Dendritic cell treated with granulocyte-macrophage colony-stimulating factor and Interleukin-4, amounts not matched to agents 40 ng/mL and 50 ng/mL, for 4 days (primary cell): ENCODE data around the gene MCOLN3.
"Not testable (repeated sequence)": the region's sequence is repeated elsewhere in the genome, so short reads cannot be mapped to it uniquely, and the experiment has no call there.

Experiments used
- H3K27ac Mint-ChIP-seq: one replicate; pipeline ENCODE4 v1.8.0; 2022; ENCODE audit warnings: mild to moderate bottlenecking, mixed read lengths
- H3K27me3 Mint-ChIP-seq: one replicate; pipeline ENCODE4 v1.8.0; 2022; ENCODE audit warnings: mild to moderate bottlenecking, mixed read lengths
- H3K36me3 Mint-ChIP-seq: one replicate; pipeline ENCODE4 v1.8.0; 2022; ENCODE audit warnings: low read depth, mixed read lengths
- H3K4me1 Mint-ChIP-seq: one replicate; pipeline ENCODE4 v1.8.0; 2022; ENCODE audit warnings: low read depth, mixed read lengths
- H3K4me3 Mint-ChIP-seq: one replicate; pipeline ENCODE4 v1.8.0; 2022; ENCODE audit warnings: mild to moderate bottlenecking, moderate library complexity, mixed read lengths
- H3K9me3 Mint-ChIP-seq: one replicate; pipeline ENCODE4 v1.8.0; 2022; ENCODE audit warnings: mixed read lengths
- intact Hi-C: fragments of 100-400 bp; cut with micrococcal nuclease; formaldehyde crosslinking; loops from one replicate; pipeline ENCODE4 v1.15.0; 2022

The MCOLN3 gene

GRCh38 chr1:85028151-85028550 is 20.1 kb downstream of the MCOLN3 start:
- intact Hi-C loops: no loop called here
- Mint-ChIP-seq H3K4me1 (no peaks in the 10 kb centered on the region), H3K36me3 (no peaks in the 10 kb centered on the region), H3K27me3 (peaks cover 3% of the 10 kb centered on the region), H3K4me3 (no peak overlapping the region), H3K9me3 (no peaks in the 10 kb centered on the region), H3K27ac (no peak overlapping the region)

DNA sequence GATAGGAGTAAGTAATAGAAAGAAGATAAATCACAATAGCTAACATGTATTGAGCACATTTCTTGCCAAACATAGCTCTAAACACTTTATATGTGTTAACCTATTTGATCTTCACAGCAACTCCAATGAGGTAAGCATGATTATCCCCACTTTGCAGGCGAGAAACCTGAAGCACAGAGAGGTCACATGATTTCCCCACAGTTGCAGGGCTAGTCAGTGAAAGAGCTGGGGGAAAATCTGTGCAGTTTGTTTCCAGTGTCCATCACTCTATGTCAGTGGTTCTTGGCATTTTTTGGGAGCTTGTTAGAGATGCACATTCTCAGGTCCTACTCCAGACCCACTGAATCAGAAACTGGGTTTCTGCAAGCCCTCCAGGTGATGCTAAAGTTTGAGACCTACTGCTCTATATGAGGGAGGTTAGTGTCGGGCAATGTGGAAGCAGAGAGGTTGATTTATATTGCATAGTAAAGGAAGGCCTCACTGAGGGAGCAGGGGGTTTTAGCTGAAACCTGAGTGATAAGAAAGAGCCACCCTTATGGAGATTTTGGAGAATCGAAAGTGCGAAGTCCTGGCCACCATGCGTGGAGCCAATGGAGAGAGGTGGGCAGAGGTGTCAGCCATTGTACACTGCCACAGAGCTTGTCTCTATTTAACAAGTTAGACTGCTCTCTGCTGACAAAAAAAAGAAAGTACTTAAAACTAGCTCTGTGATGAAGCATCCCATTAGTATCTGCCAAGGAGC is 20.9 kb downstream of the MCOLN3 start:
- H3K4me1 Mint-ChIP-seq: no peaks in the 10 kb centered on the region
- no peak overlapping the region for H3K4me3 Mint-ChIP-seq
- no peaks in the 10 kb centered on the region for H3K36me3 Mint-ChIP-seq
- intact Hi-C loops: loop anchor here (1.0 kb wide), 1 partner anchor 83 kb away; no protein-coding TSS in a partner anchor
- no peaks in the 10 kb centered on the region for H3K9me3 Mint-ChIP-seq
- peaks cover 3% of the 10 kb centered on the region for H3K27me3 Mint-ChIP-seq
- H3K27ac Mint-ChIP-seq: no peak overlapping the region

- Mint-ChIP-seq H3K27ac (no peak overlapping the region), H3K9me3 (no peaks in the 10 kb centered on the region), H3K36me3 (no peaks in the 10 kb centered on the region), H3K27me3 (no peaks in the 10 kb centered on the region), H3K4me1 (no peaks in the 10 kb centered on the region), H3K4me3 (no peak overlapping the region)
- intact Hi-C loops: no loop called here
Measured at GRCh38 chr1:85025940-85026339, 22.4 kb downstream of the MCOLN3 start.

DNA sequence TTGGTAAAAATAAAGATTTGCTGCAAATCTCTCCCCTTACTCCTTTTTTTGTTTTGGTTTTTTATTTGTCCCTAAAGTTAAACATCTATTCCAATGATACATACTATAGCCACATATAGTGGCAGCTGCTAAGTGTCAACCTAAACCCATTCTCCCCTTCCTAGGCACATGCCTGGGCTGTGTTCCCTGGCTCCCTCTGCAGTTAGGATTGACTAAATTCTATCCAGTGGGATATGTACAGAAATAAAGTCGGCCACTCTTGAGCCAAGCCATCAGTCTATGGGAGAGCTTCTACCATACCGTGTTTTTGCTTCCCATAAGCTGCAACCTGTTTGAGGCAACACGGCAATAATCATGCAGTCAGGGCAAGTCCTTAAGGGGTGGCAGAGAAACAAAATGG is 23.6 kb downstream of the MCOLN3 start:
- H3K27me3 Mint-ChIP-seq: no peaks in the 10 kb centered on the region
- intact Hi-C loops: no loop called here
- no peak overlapping the region for H3K4me3 Mint-ChIP-seq
- no peaks in the 10 kb centered on the region for H3K36me3 Mint-ChIP-seq
- H3K4me1 Mint-ChIP-seq: no peaks in the 10 kb centered on the region
- no peaks in the 10 kb centered on the region for H3K9me3 Mint-ChIP-seq
- H3K27ac Mint-ChIP-seq: no peak overlapping the region

GRCh38 chr1:85022700-85023099 is 25.6 kb downstream of the MCOLN3 start:
- no peaks in the 10 kb centered on the region for H3K36me3 Mint-ChIP-seq
- H3K9me3 Mint-ChIP-seq: no peaks in the 10 kb centered on the region
- no peaks in the 10 kb centered on the region for H3K27me3 Mint-ChIP-seq
- no peaks in the 10 kb centered on the region for H3K4me1 Mint-ChIP-seq
- intact Hi-C loops: no loop called here
- no peak overlapping the region for H3K27ac Mint-ChIP-seq
- H3K4me3 Mint-ChIP-seq: no peak overlapping the region

DNA sequence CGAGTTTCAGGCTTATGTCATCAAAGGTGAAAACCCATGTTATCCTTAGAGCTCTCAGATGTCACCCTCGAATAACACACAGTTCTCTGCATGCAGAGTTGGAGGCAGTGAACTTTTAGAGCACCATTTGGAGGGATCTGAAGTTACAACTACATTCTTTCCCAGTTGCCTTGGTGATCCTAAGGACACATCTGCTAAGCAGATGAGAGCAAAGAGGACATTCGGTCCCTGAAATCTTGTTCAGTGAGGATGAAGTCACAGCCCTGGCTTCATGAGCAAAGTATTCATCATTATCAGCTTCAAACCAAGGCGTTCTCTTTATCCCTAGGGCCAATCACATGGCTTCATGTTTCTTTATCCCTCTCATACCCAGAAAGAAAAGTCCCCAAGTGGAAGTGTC is 28.3 kb downstream of the MCOLN3 start:
- intact Hi-C loops: no loop called here
- H3K36me3 Mint-ChIP-seq: no peaks in the 10 kb centered on the region
- H3K4me1 Mint-ChIP-seq: no peaks in the 10 kb centered on the region
- no peak overlapping the region for H3K27ac Mint-ChIP-seq
- H3K27me3 Mint-ChIP-seq: no peaks in the 10 kb centered on the region
- H3K4me3 Mint-ChIP-seq: no peak overlapping the region
- H3K9me3 Mint-ChIP-seq: no peaks in the 10 kb centered on the region

GRCh38 chr1:85015826-85016225 is 32.5 kb downstream of the MCOLN3 start:
- Mint-ChIP-seq H3K9me3 (no peaks in the 10 kb centered on the region), H3K27me3 (peaks cover under 1% of the 10 kb centered on the region), H3K27ac (no peak overlapping the region), H3K36me3 (no peaks in the 10 kb centered on the region), H3K4me3 (no peak overlapping the region), H3K4me1 (no peaks in the 10 kb centered on the region)
- intact Hi-C loops: no loop called here

- H3K4me3 Mint-ChIP-seq, H3K36me3 Mint-ChIP-seq, H3K27ac Mint-ChIP-seq, intact Hi-C loops, H3K27me3 Mint-ChIP-seq, H3K4me1 Mint-ChIP-seq: not testable (repeated sequence)
- H3K9me3 Mint-ChIP-seq: peaks cover 21% of the 10 kb centered on the region
Measured at GRCh38 chr1:85005641-85006040, 42.7 kb downstream of the MCOLN3 start.

DNA sequence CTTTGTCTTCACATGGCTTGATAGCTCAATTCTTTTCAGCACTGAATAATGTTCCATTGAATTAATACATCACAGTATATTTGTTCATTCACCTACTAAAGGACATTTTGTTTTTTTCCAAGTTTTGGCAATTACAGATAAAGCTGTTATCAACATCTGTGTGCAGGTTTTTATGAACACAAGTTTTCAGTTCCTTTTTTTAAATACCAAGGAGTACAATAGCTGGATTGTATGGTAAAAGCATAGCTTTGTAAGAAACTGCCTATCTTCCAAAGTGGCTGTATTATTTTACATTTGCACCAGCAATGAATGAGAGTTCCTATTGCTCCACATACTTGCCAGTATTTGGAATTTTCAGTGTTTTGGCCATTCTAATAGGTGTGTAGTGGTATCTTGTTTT is 46.6 kb downstream of the MCOLN3 start:
- Mint-ChIP-seq H3K4me3 (no peak overlapping the region), H3K27ac (no peak overlapping the region), H3K36me3 (no peaks in the 10 kb centered on the region), H3K4me1 (peaks cover 18% of the 10 kb centered on the region), H3K9me3 (peaks cover 15% of the 10 kb centered on the region), H3K27me3 (peaks cover 32% of the 10 kb centered on the region)
- intact Hi-C loops: loop anchor here (5.0 kb wide), 1 partner anchor 44 kb away; no protein-coding TSS in a partner anchor

- H3K27ac Mint-ChIP-seq: no peak overlapping the region
- no peaks in the 10 kb centered on the region for H3K9me3 Mint-ChIP-seq
- H3K27me3 Mint-ChIP-seq: peaks cover 32% of the 10 kb centered on the region
- H3K36me3 Mint-ChIP-seq: no peaks in the 10 kb centered on the region
- H3K4me3 Mint-ChIP-seq: peak overlapping the region; percentile 87
- intact Hi-C loops: loop anchor here (5.0 kb wide), 2 partner anchors 49 to 51 kb away; partner anchors contain the start of gene MCOLN3
- H3K4me1 Mint-ChIP-seq: peaks cover 34% of the 10 kb centered on the region
Measured at GRCh38 chr1:84998642-84999280, 49.5 kb downstream of the MCOLN3 start.

- H3K9me3 Mint-ChIP-seq: no peaks in the 10 kb centered on the region
- H3K27me3 Mint-ChIP-seq: peaks cover 30% of the 10 kb centered on the region
- H3K27ac Mint-ChIP-seq: peak overlapping the region; percentile 42
- intact Hi-C loops: loop anchor here (5.0 kb wide), 2 partner anchors 49 to 51 kb away; partner anchors contain the start of gene MCOLN3
- peaks cover 34% of the 10 kb centered on the region for H3K4me1 Mint-ChIP-seq
- H3K4me3 Mint-ChIP-seq: peak overlapping the region; percentile 87
- no peaks in the 10 kb centered on the region for H3K36me3 Mint-ChIP-seq
Measured at GRCh38 chr1:84997667-84998600, 50.4 kb downstream of the MCOLN3 start.

- no peaks in the 10 kb centered on the region for H3K9me3 Mint-ChIP-seq
- H3K4me3 Mint-ChIP-seq: peak within 1 kb of the TSS; percentile 87
- H3K27ac Mint-ChIP-seq: peak within 1 kb of the TSS; percentile 63
- H3K27me3 Mint-ChIP-seq: peaks cover 26% of the 10 kb centered on the region
- H3K36me3 Mint-ChIP-seq: no peaks in the 10 kb centered on the region
- peaks cover 38% of the 10 kb centered on the region for H3K4me1 Mint-ChIP-seq
- intact Hi-C loops: loop anchor here (5.0 kb wide), 2 partner anchors 50 kb away; partner anchors contain the start of gene MCOLN3
Measured at GRCh38 chr1:84996846-84997666, 51.2 kb downstream of the MCOLN3 start, which contains the start of gene MCOLN2. MCOLN2 (minus strand) TSS chr1:84997113; CDS start chr1:84996872, 241 bp downstream.
